ENCODE data around the gene MYO1C.

MYO1C gene

GRCh38 chr17:1485423-1486376 is 6.8 kb downstream of the MYO1C start:
- peak in 1 of 2 donors; percentile 39 for DNase-seq (ENCODE audit: low read depth in 2 of 2)

GRCh38 chr17:1484676-1485422 is 7.6 kb downstream of the MYO1C start:
- DNase-seq (ENCODE audit: low read depth in 2 of 2): peak in 1 of 2 donors; percentile 29

- no peak for DNase-seq (ENCODE audit: low read depth in 2 of 2)
Measured at GRCh38 chr17:1484060-1484535, 8.4 kb downstream of the MYO1C start.

GRCh38 chr17:1482680-1483079 is 9.8 kb downstream of the MYO1C start:
- DNase-seq (ENCODE audit: low read depth in 2 of 2): no peak

- DNase-seq (ENCODE audit: low read depth in 2 of 2): no peak
Measured at GRCh38 chr17:1481736-1482135, 10.8 kb downstream of the MYO1C start.

- no peak for DNase-seq (ENCODE audit: low read depth in 2 of 2)
Measured at GRCh38 chr17:1480747-1481465, 11.6 kb downstream of the MYO1C start.

- no peak for DNase-seq (ENCODE audit: low read depth in 2 of 2)
Measured at GRCh38 chr17:1478418-1478817, 14.1 kb downstream of the MYO1C start.

GRCh38 chr17:1475321-1475854 is 17.1 kb downstream of the MYO1C start:
- no peak for DNase-seq (ENCODE audit: low read depth in 2 of 2)

GRCh38 chr17:1474402-1475189 is 17.9 kb downstream of the MYO1C start:
- DNase-seq (ENCODE audit: low read depth in 2 of 2): no peak

GRCh38 chr17:1473841-1474240 is 18.6 kb downstream of the MYO1C start:
- DNase-seq (ENCODE audit: low read depth in 2 of 2): no peak

- no peak for DNase-seq (ENCODE audit: low read depth in 2 of 2)
Measured at GRCh38 chr17:1473170-1473569, 19.3 kb downstream of the MYO1C start.

- DNase-seq (ENCODE audit: low read depth in 2 of 2): no peak
Measured at GRCh38 chr17:1471911-1472821, 20.3 kb downstream of the MYO1C start.

GRCh38 chr17:1471490-1471889 is 21.0 kb downstream of the MYO1C start:
- DNase-seq (ENCODE audit: low read depth in 2 of 2): no peak

GRCh38 chr17:1470755-1471462 is 21.6 kb downstream of the MYO1C start:
- DNase-seq (ENCODE audit: low read depth in 2 of 2): no peak

GRCh38 chr17:1470071-1470754 is 22.3 kb downstream of the MYO1C start:
- no peak for DNase-seq (ENCODE audit: low read depth in 2 of 2)

GRCh38 chr17:1469231-1469852 is 23.1 kb downstream of the MYO1C start:
- DNase-seq (ENCODE audit: low read depth in 2 of 2): no peak

GRCh38 chr17:1467898-1468492 is 24.5 kb downstream of the MYO1C start:
- DNase-seq (ENCODE audit: low read depth in 2 of 2): no peak

- DNase-seq (ENCODE audit: low read depth in 2 of 2): no peak
Measured at GRCh38 chr17:1467258-1467657, 25.2 kb downstream of the MYO1C start.

Data from stimulated activated CD8-positive, alpha-beta memory T cell treated with anti-CD3 and anti-CD28 coated beads, Interleukin-7, amount 100 ng/mL, for 1 hour (primary cell).